CD4-positive, alpha-beta T cell treated with Interleukin-15 for 1 hour (primary cell): ENCODE results near the gene CNGB1.
"Not testable (repeated sequence)": the region's sequence is repeated elsewhere in the genome, so short reads cannot be mapped to it uniquely, and the experiment has no call there.

Experiments
- DNase-seq: peaks from one replicate; pipeline ENCODE4 v3.0.0-alpha.2; 2020

Gene CNGB1

DNA sequence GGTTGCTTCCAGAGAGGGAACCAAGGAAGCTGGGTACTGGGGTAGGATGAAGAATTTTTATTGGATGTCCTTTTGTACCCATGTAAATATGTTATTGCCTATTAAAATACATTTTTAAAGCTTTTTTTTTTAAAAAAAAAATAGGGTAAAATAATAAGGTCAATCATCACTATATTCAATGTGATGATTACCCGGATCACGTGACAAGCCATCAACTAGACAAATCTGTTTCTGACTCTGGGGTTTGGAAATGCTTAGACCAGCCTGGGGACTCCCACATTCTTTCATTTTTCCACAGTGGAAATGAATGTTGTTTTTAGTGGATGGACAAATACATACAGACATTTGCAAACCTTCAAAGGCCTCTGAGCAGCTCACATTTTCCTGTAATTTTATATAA is 88.7 kb downstream of the CNGB1 start:
- no peak for DNase-seq

DNA sequence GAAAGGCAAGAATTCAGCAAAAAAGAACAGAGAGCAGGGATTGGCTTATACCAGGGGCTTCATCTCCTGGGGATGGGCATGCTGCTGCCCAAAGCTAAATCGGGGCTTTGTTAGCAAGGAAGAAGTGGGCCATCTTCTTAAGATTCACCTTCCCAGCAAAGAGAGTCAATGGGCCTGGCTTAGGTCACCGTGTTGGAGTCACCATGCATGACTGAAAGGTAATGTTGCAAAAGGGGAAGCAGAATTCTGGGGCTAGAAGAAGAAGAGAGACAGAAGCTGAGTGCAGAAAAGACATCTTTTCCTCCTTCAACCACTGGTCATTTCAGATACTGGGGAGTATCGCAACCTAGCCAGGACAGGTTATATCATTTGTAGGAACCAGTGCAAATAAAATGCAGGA is 92.3 kb downstream of the CNGB1 start:
- DNase-seq = no peak

DNA sequence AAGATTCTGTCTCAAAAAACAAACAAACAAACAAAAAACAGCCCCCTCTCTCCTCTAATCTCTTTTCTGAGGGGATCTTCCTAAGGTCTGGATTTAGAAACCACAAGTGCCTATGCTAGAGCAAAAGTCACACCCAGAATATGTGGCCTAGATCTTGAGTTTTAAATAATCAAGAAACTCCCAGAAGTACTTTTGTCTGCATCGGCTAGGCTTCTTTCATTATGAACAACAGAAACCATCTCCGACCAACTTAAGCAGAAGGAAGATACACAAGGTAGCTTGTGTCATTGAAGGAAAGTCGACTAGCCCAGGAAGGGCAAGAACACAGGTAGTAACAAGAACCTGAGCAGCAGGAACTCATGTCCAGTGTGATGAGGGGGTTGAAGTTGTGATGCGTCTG is 94.7 kb downstream of the CNGB1 start:
- DNase-seq = no peak

DNA sequence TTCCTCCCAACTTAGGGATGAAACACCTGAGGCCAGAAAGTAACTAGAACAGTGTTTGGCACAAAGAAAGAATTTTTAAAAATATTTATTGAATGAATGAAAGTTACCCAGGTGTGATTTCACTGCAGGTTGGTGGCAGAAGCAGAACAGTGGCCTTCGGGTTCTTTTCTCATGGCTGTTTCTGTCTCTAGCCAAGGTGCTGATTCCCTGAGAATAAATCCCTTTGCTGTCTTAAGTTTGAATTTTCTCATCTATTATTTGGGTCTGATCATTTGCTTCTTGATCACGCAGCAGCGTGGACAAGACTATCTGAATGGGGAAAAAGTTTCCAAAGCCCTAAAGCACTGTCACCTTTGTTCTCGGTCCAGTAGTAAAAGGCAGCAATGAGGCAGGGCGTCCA is 95.6 kb downstream of the CNGB1 start:
- no peak for DNase-seq

DNA sequence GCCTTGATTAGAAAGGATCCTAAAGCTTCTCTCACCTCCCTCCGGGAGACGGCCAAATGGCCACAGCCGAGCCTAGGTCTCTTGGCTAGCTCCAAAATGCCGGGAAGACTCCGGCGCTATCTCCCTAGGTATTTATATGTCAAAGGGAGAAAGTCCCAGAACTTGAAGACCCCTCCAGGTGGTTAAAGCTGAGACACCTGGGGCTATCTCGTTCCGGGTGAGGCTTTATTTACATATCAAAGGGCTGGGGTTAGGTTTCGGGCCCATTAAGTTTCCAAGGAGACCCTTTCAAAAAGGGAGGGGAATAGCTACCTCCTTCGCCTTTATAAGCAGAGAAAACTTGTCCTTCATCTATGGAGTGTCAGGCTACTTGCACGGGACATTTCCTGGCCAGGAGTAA is 97.7 kb downstream of the CNGB1 start:
- no peak for DNase-seq

DNA sequence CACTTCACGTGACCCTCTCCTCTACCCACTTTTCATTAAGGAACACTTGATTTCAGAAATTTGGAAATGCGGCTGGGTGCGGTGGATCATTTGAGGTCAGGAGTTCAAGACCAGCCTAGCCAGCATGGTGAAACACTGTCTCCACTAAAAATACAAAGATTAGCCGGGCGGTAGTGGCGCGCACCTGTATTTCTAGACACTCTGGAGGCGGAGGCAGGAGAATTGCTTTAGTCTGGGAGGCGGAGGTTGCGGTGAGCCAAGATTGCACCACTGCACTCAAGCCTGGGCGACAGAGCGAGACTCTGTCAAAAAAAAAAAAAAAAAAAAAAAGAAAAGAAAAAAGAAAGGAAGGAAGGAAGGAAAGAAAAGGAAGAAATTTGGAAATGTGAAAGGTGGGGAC is 98.2 kb downstream of the CNGB1 start:
- not testable (repeated sequence) for DNase-seq

DNA sequence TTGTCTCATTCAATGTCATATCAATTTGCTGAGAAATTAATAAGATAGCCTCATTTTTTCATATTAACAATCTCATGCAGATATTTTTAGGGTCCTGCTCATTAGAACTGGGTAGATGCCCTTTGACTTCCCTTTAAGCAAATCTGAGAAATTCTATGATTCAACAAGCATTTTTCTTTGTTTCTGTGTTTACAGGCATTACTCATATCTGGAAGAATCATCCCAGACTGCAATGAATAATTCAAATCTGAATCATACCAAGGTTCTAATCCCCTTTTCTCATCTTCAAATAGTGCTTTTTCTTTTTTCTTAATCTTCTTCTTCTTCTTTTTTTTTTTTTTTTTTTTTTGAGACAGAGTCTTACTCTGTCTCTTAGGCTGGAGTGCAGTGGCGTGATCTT is 99.5 kb downstream of the CNGB1 start:
- DNase-seq = no peak

DNA sequence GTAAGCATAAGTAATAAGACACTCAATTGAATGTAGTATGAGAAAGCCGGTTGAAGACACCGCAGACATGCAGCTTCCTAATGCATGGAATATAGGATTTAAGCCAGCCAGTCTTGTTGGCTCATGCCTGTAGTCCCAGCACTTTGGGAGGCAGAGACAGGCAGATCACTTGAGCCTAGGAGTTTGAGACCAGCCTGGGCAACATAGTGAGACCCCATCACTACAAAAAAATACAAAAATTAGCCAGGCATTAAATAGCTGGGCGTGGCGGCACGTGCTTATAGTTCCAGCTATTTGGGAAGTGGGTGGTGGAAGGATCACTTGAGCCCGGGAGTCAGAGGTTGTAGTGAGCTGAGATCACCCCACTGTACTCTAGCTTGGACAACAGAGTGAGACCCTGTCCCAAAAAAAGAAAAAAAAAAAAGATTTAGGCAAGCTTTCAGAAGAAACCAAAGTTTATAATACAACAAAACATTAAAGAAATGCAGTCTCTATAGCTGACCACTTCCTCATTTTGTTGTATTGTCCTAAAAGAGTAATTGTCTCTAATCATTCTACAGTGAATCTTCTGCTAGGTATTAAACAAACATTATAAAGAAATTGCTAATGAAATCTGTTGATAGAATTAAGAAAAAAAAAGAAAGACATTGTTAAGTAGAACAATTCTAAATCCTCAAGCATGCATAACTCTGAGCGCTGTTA is 100.0 kb downstream of the CNGB1 start:
- DNase-seq = no peak

DNA sequence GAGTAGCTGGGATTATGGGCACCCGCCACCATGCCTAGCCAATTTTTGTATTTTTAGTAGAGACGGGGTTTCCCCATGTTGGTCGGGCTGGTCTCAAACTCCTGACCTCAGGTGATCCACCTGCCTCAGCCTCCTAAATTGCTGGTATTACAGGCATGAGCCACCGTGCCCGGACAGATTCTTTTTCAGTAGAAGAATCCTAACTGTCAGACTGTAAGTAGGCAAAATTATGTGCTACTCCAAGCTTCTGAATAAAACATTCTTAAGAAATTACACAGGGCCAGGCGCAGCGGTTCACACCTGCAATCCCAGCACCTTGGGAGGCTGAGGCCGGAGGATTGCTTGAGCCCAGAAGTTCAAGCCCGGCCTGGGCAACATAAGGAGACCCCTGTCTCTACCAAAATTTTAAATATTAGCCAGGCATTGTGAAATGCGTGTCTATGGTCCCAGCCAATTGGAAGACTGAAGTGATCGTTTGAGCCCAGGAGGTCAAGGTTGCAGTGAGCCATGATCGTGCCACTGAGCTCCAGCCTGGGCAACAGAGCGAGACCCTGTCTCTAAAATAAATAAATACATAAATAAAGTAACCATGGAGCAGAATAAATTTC is 101.9 kb downstream of the CNGB1 start:
- no peak for DNase-seq

DNA sequence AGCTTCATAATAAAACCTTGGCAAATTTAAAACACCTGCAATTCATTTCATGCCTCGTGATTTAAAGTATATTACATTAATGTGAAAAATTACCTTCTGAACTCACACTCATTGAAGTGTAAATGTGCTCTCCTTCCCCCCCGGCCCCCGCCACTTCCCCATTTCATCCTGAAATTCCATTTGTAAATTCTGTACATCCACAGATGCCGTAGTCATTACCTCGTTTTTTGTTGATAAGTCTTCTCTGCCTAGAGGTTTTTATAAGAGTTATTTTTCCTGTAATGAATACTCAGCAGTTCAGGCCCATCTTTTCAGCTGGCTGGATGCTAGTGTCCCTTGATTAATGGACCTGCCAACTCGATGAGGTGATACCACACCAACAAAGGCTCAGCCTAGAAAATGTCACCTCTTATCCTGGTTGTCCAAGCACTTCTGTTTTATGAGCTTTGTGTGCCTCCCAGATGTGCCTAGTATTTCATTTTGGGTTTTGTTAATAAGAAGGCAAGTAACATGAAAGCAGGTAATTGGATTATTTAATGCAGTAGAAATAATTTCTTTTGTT is 103.8 kb downstream of the CNGB1 start:
- DNase-seq = no peak

DNA sequence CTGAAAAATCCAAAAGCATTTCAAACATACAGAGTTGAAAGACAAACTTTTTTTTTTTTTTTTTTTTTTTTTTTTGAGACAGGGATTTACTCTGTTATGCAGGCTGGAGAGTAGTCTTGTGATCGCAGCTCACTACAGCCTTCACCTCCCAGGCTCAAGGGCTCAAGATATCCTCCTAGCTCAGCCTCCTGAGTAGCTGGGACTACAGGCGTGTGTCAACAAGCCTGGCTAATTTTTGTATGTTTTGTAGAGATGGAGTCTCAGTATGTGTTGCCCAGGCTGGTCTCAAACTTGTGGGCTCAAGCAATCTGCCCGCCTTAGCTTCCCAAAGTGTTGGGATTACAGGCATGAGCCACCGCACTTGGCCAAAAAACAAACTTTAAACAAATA is 104.4 kb downstream of the CNGB1 start:
- no peak for DNase-seq

DNA sequence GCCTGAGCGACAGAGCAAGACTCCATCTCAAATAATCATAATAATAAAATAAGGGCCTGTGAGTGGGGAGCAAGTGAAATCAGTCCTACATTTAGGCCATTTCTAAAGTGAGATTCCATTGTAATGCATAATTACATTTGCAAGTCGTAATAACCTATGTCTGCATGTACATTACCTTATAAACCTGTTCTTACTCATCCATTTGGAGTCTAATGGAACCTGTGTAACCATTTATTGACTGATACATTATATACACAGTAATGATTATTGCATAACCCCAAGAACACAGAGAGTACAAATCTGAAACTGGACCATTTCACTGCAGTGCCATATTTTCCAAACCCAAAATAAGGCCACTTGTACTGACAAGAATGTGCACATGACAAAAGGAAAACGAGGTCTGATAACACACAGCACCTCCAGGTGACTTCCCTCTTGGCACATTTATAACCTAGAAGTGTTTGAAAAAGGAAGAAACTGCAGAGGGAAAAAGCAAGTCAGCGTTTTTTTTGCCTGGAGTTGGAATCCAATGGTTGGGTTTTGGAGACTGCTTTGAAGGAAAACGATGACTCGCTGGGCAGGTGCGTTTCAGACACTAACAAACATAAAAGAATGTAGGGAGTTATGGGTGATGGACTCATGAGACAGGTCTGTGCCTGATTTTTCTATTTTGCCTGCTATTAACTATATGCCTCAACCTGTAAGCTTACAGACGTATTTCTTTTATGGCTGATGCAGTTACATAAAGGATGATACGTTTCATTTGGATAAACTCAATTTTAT is 105.0 kb downstream of the CNGB1 start:
- DNase-seq = no peak

DNA sequence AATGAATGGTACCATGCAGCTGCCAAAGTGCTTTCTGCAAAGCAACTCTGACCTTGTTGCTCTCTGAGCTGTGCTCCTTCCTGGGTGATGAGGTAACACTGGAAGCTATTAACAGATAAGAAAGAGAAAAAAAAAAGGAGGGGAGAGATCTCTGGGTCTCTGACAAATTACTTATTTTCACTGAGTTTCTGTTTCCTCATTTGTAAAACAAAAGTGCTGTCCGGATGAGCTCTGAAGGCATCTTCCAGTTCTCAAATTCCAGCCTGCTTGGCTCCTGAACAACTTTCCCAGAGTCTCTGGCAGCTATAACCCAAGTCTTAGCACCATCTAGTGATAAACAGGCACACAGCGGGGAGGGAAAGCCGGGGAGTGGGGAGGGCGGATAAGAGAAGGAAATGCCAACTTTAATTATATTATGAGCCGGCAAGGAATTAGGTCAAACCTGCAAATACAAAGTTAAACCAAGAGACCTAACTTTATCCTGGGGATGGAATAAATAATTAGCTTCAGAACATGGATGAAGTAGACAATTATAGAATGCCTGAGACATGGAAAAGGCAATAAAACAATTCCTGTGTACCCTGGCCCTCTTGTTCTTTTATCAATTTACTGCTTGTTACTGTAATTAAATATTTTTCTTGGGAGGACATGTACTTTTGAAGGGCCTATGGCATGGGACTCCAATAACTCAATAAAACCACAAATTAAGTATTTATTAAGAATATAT is 107.3 kb downstream of the CNGB1 start:
- no peak for DNase-seq

DNA sequence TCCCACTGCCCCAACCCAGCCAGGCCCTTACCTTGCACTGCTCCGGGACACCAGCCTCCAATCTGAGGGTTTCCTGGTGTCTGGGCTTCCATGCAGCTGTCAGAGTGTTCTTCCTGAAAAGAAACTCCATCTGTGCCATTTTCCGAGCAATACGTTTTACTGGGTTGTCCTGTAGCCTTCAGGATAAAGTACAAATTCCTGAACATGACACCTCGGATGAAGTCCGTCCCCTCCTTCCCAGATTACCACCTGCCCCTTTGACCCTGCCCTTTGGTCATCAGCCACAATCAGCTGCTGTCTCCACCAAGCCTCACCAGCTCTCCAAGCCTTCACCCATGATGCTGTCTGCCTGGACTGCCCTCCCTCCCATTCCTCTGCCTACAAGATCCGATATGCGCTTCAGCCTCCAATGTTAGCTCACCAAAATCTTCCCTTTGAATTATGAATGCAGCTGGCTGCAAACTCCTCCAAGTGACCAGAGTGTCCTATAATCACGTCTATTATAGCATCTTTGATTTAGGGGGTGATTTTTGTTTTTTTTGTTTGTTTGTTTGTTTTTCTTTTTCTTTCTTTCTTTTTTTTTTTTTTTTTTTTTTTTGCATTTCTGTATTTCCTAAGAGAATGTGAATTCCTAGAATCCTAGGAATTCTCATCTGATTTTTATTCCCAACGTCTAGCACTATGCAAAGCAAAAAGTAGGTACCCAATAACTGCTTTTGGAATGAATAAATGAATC is 108.1 kb downstream of the CNGB1 start:
- no peak for DNase-seq

DNA sequence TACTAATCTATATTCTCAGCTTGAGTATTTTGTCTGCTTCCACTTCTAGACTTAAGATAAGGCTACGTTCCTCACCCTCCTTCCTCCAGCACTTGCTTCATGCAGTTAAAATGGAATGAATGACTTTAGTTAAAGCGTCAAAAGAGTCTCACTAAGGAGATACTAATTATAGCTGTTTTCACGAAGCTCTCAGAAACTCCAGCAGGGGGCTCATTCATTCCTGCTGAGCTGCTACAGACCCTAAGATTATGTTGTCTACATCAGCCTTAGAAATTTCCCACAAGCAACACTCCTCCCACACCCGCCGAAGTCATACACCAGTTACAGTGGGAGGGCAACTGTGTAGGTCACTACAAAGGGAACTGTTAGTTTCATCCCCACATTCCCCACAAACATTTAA is 111.6 kb downstream of the CNGB1 start:
- DNase-seq = no peak

DNA sequence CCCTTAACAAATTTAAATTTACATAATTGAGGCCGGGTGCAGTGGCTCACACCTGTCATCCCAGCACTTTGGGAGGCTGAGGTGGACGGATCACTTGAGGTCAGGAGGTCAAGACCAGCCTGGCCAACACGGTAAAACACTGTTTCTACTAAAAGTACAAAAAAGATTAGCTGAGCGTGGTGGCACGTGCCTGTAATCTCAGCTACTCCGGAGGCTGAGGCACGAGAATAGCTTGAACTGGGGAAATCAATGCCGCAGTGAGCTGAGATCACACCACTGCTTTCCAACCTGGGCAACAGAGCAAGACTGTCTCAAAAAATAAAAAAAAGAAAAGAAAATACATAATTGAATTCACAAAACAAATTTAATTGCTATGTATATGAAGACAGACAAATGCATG is 112.3 kb downstream of the CNGB1 start:
- DNase-seq = no peak

DNA sequence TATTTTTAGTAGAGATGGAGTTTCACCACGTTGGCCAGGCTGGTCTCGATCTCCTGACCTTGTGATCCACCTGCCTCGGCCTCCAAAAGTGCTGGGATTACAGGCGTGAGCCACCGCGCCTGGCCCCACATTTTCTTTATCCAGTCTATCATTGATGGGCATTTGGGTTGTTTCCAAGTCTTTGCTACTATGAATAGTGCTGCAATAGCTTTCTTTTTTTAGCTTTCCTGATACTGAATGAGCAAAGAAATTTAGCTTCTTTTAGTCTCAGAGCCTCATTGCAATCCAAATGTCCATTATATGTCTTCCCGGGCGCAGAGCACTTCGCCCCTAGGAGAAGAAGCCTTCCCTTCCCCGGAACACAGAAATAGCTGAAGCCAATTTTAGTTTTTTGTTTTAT is 112.9 kb downstream of the CNGB1 start:
- not testable (repeated sequence) for DNase-seq

DNA sequence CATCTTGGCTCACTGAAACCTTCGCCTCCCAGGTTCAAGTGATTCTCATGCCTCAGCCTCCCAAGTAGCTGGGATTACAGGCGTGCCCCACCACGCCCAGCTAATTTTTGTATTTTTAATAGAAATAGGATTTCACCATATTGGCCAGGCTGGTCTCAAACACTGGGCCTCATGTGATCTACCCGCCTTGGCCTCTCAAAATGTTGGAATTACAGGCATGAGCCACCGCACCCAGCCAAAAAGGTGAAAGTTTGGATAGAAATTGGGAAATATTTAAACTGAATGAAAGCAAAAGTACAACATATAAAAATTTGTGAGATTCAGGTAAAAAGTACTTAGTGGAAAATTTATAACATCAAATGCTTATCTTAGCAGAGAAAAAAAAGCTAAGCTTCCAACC is 115.7 kb downstream of the CNGB1 start:
- DNase-seq = no peak

DNA sequence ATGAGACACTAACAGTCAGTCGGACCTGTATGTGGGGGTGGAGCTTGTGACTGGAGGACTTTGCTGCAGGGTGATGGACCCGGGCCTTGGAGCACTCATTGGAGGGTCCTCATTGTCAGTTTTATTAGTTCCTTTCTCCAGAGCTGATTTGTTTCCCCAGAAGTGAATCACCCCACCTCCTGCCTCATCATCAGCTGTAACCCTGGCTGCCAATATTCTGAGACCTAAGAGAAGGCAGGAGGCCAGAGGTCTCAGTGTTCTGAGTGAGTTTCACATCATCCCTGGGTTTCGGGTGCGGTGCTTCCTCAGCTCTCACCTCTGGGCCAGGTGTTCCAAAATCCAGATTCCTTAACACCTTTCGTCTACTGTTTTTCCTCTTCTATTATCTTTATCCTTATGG is 118.7 kb downstream of the CNGB1 start:
- no peak for DNase-seq

DNA sequence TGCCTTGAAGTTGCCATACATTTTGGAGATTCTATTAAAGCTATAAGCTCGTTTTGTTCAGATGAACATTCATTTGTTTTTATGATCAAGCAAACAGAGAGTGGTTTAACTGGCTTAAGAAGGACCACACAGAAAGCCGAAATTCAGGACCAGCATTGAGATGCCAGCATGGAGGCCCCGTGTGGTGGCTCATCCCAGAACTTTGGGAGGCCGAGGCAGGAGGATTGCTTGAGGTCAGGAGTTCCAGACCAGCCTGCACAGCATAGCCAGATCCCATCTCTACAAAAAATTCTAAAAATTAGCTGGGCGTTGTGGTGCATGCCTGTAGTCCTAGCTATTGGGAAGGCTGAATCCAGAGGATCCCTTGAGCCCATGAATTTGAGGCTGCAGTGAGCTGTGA is 122.7 kb downstream of the CNGB1 start:
- no peak for DNase-seq

DNA sequence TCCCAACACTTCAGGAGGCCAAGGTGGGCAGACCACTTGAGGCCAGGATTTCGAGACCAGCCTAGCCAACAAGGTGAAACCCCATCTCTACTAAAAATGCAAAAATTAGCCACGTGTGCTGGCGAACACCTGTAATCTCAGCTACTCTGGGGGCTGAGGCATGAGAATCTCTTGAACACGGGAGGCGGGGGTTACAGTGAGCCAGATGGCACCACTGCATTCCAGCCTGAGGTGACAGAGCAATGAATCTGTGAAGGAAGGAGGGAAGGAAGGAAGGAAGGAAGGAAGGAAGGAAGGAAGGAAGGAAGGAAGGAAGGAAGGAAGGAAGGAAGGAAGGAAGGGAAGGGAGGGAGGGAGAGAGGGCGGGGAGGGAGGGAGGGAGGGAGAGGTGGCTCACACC is 124.0 kb downstream of the CNGB1 start:
- DNase-seq = not testable (repeated sequence)

DNA sequence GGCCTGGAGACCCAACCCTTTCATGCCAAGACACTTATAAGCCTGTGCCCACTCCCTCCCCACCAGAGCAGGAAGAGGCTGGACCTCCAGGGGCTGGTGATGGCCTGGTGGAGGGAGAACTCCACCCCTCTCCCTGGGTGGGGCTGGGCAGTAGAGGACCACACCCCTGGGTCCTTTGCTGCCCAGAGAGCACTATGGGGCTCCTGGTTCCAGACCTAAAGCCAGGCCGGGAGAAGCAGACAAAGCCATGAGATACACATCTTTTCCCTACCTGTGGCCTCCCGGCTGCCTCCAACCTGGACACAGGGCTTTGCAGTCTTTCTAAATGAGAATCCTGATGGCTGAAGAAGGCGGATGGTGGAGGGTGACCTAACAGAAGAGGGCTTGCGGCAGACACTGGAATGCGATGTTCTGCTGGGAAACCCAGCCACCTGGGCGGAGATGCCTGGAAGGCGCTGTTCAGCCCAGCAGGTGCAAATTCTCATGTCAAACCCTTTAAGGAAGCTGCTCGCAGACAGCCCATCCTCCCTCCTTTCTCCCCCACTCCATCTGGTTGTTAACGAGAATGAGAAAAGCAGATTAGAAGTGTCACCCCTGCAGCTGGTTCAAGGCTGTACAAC is 124.7 kb downstream of the CNGB1 start:
- DNase-seq = no peak
